ENCODE results near the gene PIGA.

PIGA gene

DNA sequence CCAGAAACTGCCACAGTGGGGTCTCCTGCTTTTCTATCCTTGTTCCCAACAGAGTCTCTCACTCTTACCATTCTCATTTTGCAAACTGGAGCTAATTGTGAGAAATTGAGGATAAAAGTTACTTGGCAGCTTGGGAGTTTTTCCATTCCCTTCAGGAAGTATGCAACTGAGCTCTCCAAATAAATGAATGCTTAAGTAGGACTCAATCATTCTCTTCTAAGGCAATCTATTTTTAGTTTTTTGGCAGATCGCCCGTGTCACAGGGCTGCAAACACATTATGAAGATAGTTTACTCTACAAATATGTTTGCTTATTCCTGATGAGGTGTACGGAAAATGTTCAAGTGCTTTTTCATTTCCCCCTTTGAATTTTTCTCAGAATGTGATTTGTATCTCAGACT lies 25.2 kb downstream of the PIGA start:
- H3K27ac ChIP-seq: peak overlapping the region; percentile 92
- no peak for TF ChIP-seq ZFX (IDR thresholded peaks at IDR 0.05; ENCODE audit: borderline replicate concordance)
- TF ChIP-seq, protein P1, sequence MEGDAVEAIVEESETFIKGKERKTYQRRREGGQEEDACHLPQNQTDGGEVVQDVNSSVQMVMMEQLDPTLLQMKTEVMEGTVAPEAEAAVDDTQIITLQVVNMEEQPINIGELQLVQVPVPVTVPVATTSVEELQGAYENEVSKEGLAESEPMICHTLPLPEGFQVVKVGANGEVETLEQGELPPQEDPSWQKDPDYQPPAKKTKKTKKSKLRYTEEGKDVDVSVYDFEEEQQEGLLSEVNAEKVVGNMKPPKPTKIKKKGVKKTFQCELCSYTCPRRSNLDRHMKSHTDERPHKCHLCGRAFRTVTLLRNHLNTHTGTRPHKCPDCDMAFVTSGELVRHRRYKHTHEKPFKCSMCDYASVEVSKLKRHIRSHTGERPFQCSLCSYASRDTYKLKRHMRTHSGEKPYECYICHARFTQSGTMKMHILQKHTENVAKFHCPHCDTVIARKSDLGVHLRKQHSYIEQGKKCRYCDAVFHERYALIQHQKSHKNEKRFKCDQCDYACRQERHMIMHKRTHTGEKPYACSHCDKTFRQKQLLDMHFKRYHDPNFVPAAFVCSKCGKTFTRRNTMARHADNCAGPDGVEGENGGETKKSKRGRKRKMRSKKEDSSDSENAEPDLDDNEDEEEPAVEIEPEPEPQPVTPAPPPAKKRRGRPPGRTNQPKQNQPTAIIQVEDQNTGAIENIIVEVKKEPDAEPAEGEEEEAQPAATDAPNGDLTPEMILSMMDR (IDR thresholded peaks at IDR 0.05): no peak

DNA sequence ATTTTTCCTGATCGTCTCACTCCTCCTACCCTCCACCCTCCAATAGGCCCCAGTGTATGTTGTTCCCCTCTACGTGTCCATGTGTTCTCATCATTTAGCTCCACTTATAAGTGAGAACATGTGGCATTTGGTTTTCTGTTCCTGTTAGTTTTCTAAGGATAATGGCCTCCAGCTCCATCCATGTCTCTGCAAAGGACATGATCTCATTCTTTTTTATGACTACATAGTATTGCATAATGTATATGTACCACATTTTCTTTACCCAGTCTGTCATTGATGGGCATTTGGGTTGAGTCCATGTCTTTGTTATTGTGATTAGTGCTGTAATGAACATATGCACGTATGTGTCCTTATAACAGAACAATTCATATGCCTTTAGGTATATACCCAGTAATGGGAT lies 29.4 kb downstream of the PIGA start:
- peak overlapping the region; percentile 17; the same call in 1 of the 2 replicates for H3K27ac ChIP-seq

DNA sequence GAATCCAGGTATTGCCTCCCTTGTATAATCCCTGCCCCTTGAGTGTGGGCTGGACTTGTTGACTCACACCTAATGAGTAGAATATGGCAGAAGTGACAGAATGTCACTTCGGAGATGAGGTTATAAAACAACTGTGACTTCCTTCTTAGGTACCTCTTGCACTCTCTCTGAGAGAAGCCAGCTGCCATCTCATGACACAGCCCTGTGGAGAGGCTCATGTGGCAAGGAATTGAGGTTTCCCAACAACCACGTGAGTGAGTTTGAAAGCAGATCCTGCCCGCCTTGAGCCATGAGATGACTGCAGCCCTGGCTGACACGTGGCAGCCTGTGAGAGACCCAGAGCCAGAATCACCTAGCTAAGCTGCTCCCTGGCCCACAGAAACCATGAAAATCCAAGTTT lies 33.4 kb downstream of the PIGA start:
- TF ChIP-seq ZFX (IDR thresholded peaks at IDR 0.05; ENCODE audit: borderline replicate concordance): no peak
- TF ChIP-seq, protein P1 (IDR thresholded peaks at IDR 0.05): no peak

DNA sequence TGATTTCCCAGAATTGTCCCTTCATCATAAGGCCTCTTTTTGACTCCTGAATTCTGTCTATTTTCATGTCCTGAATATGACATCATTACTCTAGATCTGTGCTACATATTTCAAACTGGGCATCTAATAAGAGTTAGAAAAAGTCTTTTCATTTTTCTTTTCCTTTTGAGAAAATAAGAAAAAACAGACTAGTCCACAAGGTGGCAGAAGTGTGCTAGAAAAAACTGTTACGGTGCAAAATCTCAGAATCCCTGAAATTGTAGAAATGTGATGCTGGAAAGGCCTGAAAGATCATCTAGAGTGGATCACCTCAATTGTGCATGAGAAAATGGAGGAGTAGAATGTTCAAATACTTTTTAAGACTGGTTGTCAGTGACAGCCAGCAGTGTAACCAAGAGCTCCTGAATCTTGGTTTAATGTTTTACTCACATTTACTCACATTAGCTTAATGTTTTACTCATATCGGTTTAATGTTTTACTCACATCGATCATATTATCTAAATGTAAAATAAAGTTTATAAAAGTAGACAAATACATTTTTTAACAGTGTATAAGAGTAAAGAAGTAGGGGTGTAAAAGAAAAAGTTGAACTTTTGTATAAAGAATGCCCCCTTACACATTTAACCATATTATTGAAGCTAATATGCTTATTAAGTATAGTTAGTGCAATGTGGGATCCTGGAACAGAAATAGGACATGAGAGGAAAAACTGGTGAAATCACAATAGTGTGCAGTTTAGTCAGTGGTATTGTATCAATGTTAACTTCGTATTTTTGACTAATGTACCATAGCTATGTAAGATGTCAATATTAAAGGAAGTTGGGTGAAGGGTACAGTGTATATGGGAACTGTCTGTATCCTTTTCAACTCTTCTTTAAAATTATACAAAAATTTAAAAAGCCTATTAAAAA lies 35.1 kb downstream of the PIGA start:
- no peak for TF ChIP-seq ZFX (IDR thresholded peaks at IDR 0.05; ENCODE audit: borderline replicate concordance)
- TF ChIP-seq, protein P1 (IDR thresholded peaks at IDR 0.05): peak; percentile 56

More for the DNA sequence above, 33.4 kb downstream of the PIGA start:
- peak overlapping the region; percentile 93 for H3K27ac ChIP-seq

GRCh38 chrX:15298780-15299179 lies 36.5 kb downstream of the PIGA start:
- TF ChIP-seq, protein P1 (IDR thresholded peaks at IDR 0.05): no peak
- no peak for TF ChIP-seq ZFX (IDR thresholded peaks at IDR 0.05; ENCODE audit: borderline replicate concordance)
- peak overlapping the region; percentile 93 for H3K27ac ChIP-seq

More for the DNA sequence above, 35.1 kb downstream of the PIGA start:
- H3K27ac ChIP-seq: peak overlapping the region; percentile 93

- TF ChIP-seq, protein P1 (IDR thresholded peaks at IDR 0.05): no peak
- peak overlapping the region; percentile 93 for H3K27ac ChIP-seq
Measured at GRCh38 chrX:15298201-15298600, 37.1 kb downstream of the PIGA start.

DNA sequence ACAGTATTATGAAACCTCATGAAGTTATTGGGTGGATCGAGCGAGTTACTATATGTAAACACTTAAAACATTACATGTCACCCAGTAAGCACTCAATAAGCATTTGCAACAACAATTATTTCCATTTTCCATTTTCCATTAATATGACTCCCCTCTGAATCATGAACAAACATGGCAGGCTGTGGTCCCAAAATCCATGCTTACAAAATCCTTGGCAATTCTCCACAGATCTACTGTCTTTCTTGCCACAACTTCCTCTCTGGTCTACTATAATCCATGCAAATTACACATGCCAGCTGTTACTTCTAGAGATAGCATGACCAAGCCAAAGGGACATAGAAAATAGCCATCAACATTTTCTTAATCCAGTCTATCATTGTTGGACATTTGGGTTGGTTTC lies 41.9 kb downstream of the PIGA start:
- H3K27ac ChIP-seq: peak overlapping the region; percentile 85
- TF ChIP-seq, protein P1 (IDR thresholded peaks at IDR 0.05): no peak
- no peak for TF ChIP-seq ZFX (IDR thresholded peaks at IDR 0.05; ENCODE audit: borderline replicate concordance)

Data from 22Rv1 (cell line).